ENCODE data around the gene KIF14. TPM values are rescaled to one million over a fixed set of nuclear protein-coding genes. Genes with fewer than 3 reads are reported as not detected.

KIF14 gene
- total RNA-seq, 4 donors from 2014 or later = 0.20 to 0.30 TPM; not detected in 2

GRCh38 chr1:200538179-200538578 lies 82.4 kb downstream of the KIF14 start:
- no peak overlapping the region for H3K4me3 ChIP-seq
- no peaks in the 10 kb centered on the region for H3K4me1 ChIP-seq
- no peak overlapping the region for H3K27ac ChIP-seq
- WGBS, 2 donors = 59 to 63% methylated on average over 1 of the region's 1 CpG
- no peaks in the 10 kb centered on the region for H3K36me3 ChIP-seq
- TF ChIP-seq POLR2A (IDR thresholded peaks at IDR 0.05) (no peak), CTCF (IDR thresholded peaks at IDR 0.05) (no peak), EP300 (IDR thresholded peaks at IDR 0.05) (no peak)
- no peaks in the 10 kb centered on the region for H3K27me3 ChIP-seq
- DNase-seq (ENCODE audit: low spot score in 2 of 2) = no peak
- H3K9me3 ChIP-seq = no peaks in the 10 kb centered on the region

- H3K4me1 ChIP-seq = no peaks in the 10 kb centered on the region
- no peaks in the 10 kb centered on the region for H3K9me3 ChIP-seq
- WGBS, 2 donors = 78 to 80% methylated on average over 4 of the region's 4 CpGs
- TF ChIP-seq EP300 (IDR thresholded peaks at IDR 0.05) (no peak), CTCF (IDR thresholded peaks at IDR 0.05) (no peak), POLR2A (IDR thresholded peaks at IDR 0.05) (no peak)
- H3K4me3 ChIP-seq = no peak overlapping the region
- H3K27ac ChIP-seq = no peak overlapping the region
- H3K27me3 ChIP-seq = no peaks in the 10 kb centered on the region
- H3K36me3 ChIP-seq = no peaks in the 10 kb centered on the region
- DNase-seq (ENCODE audit: low spot score in 2 of 2) = no peak
Measured at GRCh38 chr1:200535605-200536004, 84.9 kb downstream of the KIF14 start.

- 63 to 65% methylated on average over 7 of the region's 7 CpGs for WGBS, 2 donors
- no peak for DNase-seq (ENCODE audit: low spot score in 2 of 2)
- no peak overlapping the region for H3K27ac ChIP-seq
- TF ChIP-seq CTCF (IDR thresholded peaks at IDR 0.05) (no peak), EP300 (IDR thresholded peaks at IDR 0.05) (no peak), POLR2A (IDR thresholded peaks at IDR 0.05) (no peak)
- no peak overlapping the region for H3K4me3 ChIP-seq
- peaks cover 0 to 5% (median 0%) of the 10 kb centered on the region in 4 donors for H3K4me1 ChIP-seq
- no peaks in the 10 kb centered on the region for H3K27me3 ChIP-seq
- H3K36me3 ChIP-seq = no peaks in the 10 kb centered on the region
- no peaks in the 10 kb centered on the region for H3K9me3 ChIP-seq
Measured at GRCh38 chr1:200530623-200531261, 89.8 kb downstream of the KIF14 start.

- no peaks in the 10 kb centered on the region for H3K36me3 ChIP-seq
- DNase-seq (ENCODE audit: low spot score in 2 of 2) = no peak
- TF ChIP-seq POLR2A (IDR thresholded peaks at IDR 0.05) (no peak), EP300 (IDR thresholded peaks at IDR 0.05) (no peak), CTCF (IDR thresholded peaks at IDR 0.05) (no peak)
- WGBS, 2 donors = 68 to 69% methylated on average over 4 of the region's 4 CpGs
- H3K9me3 ChIP-seq = no peaks in the 10 kb centered on the region
- H3K4me1 ChIP-seq = peaks cover 0 to 21% (median 0%) of the 10 kb centered on the region in 4 donors
- H3K27ac ChIP-seq = no peak overlapping the region
- H3K4me3 ChIP-seq = no peak overlapping the region
- H3K27me3 ChIP-seq = no peaks in the 10 kb centered on the region
Measured at GRCh38 chr1:200528858-200529606, 91.5 kb downstream of the KIF14 start.

GRCh38 chr1:200527670-200528069 lies 92.9 kb downstream of the KIF14 start:
- DNase-seq (ENCODE audit: low spot score in 2 of 2) = no peak
- Histone ChIP-seq H3K4me1 (peaks cover 0 to 21% (median 0%) of the 10 kb centered on the region in 4 donors), H3K9me3 (no peaks in the 10 kb centered on the region), H3K4me3 (no peak overlapping the region), H3K27me3 (no peaks in the 10 kb centered on the region), H3K27ac (no peak overlapping the region), H3K36me3 (no peaks in the 10 kb centered on the region)
- TF ChIP-seq EP300 (IDR thresholded peaks at IDR 0.05) = no peak
- WGBS, 2 donors = 87% methylated on average over 4 of the region's 4 CpGs

Measured in tibial nerve (tissue), 4 donors.